ENCODE results near the gene AKT1S1.
A peak's percentile ranks its signal among the peaks of the same experiment; 100 is the strongest.

AKT1S1 gene

DNA sequence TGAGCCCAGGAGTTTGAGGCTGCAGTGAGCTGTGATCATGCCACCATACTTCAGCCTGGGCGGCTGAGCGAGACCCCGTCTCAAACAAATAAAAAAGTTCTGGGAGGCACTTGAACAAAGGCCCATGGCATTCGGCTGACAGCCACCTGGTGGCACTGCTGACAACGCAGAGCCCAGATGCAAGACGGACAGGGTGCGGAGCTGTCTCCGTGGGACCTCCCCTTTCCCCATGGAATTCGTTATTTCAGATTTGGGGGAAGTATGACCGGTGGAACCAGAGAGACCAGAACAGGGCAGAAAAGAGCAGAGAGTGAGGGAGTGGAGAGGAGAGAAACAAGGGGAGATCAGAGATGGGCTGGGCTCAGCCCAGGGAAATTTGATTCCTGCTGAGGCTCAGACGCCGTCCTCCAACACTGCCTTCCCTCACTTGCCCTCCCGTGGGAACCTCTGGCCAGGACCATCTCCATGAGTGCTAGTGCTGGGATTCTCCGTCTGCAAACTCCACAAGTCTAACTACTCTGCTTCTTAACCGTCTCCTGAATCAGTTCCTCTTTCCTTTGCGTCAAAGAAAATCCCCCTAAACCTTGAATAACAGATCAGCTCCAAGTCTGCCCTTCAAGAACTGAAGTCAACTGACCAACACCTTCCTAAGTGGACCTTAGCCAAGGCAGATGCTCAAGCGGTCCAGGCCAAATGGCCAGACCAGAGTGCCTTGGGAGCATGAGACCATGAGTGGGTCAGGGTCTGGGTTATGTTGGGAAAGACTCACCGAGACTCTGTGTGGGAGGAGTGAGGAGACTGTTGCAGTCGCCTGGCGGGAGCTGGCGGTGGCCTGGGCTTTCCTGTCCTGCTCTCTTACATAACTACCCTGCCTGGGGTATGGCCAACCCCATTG lies 39.9 kb upstream of the AKT1S1 start:
- ChIA-PET CTCF (interaction anchor here (0.6 to 1.6 kb wide), 6 partner anchors 11 to 71 kb away, joined by 3 to 6 read pairs (median 4); partner anchors contain the start of gene ATF5), POLR2A (interaction anchor here (1.0 to 3.3 kb wide), 4 partner anchors 10 to 40 kb away, joined by 4 to 25 read pairs (median 12); partner anchors contain the start of genes AKT1S1, ATF5, NUP62 and TBC1D17)
- no peaks in the 10 kb centered on the region; the same call in 1 of the 2 replicates for H3K4me1 ChIP-seq (ENCODE audit: control insufficient read depth, insufficient read depth, low read length)

DNA sequence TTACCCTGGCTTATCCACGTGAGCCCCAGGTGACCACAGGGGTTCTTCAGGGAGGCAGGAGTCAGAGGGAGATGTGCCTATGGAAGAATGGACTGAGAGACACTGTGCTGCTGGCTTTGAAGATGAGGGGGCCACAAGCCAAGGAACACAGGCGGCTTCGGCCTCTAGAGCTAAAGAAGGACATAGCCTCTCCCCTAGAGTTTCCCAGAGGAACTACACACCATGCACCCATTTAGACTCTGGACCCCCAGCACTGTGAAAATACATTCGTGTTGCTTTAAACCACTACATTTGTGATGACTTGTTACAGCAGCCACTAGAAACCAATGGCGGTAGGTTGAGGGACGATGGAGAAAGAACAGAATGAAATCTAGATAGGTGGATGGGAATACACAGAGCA lies 38.1 kb upstream of the AKT1S1 start:
- Histone ChIP-seq H3K9me3 (ENCODE audit: control insufficient read depth, insufficient read depth, low read depth, low read length) (no peaks in the 10 kb centered on the region), H3K4me3 (ENCODE audit: low read depth, low read length) (no peak overlapping the region), H3K4me1 (ENCODE audit: control insufficient read depth, insufficient read depth, low read length) (no peaks in the 10 kb centered on the region), H3K27ac (ENCODE audit: extremely low read depth, low read depth, low read length) (no peak overlapping the region), H3K36me3 (ENCODE audit: control insufficient read depth in 2 of 2, insufficient read depth in 1 of 2, low read length in 2 of 2) (peaks cover 57 to 78% of the 10 kb centered on the region in 2 experiments)
- ChIA-PET POLR2A (interaction anchor here (2.4 kb wide), 1 partner anchor 14 kb away, joined by 16 read pairs; the partner anchor contains the start of genes ATF5 and NUP62), CTCF (interaction anchor here (0.6 to 0.9 kb wide), 3 partner anchors 22 to 150 kb away, joined by 3 to 4 read pairs (median 3); partner anchors contain the start of genes VRK3 and ZNF473)
- no peak for TF ChIP-seq ZNF558 (tag by site-specific recombination; IDR thresholded peaks at IDR 0.05)
- no peak for TF ChIP-seq MEIS1 (CRISPR knock-in tag; IDR thresholded peaks at IDR 0.05; ENCODE audit: borderline replicate concordance)
- no peak for TF ChIP-seq ZNF184 (tag by site-specific recombination; IDR thresholded peaks at IDR 0.05)
- TF ChIP-seq ZNF629 (tag by site-specific recombination; IDR thresholded peaks at IDR 0.05), result no peak
- TF ChIP-seq ZNF473 (tag by site-specific recombination; IDR thresholded peaks at IDR 0.05), result no peak
- no peak for TF ChIP-seq ZSCAN30 (tag by site-specific recombination; IDR thresholded peaks at IDR 0.05)
- TF ChIP-seq ZNF514 (tag by site-specific recombination; IDR thresholded peaks at IDR 0.05), result no peak
- TF ChIP-seq ZNF155 (tag by site-specific recombination; IDR thresholded peaks at IDR 0.05), result no peak
- no peak for TF ChIP-seq KLF8 (tag by site-specific recombination; IDR thresholded peaks at IDR 0.05)
- TF ChIP-seq, protein P1, sequence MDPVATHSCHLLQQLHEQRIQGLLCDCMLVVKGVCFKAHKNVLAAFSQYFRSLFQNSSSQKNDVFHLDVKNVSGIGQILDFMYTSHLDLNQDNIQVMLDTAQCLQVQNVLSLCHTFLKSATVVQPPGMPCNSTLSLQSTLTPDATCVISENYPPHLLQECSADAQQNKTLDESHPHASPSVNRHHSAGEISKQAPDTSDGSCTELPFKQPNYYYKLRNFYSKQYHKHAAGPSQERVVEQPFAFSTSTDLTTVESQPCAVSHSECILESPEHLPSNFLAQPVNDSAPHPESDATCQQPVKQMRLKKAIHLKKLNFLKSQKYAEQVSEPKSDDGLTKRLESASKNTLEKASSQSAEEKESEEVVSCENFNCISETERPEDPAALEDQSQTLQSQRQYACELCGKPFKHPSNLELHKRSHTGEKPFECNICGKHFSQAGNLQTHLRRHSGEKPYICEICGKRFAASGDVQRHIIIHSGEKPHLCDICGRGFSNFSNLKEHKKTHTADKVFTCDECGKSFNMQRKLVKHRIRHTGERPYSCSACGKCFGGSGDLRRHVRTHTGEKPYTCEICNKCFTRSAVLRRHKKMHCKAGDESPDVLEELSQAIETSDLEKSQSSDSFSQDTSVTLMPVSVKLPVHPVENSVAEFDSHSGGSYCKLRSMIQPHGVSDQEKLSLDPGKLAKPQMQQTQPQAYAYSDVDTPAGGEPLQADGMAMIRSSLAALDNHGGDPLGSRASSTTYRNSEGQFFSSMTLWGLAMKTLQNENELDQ (tag by site-specific recombination; IDR thresholded peaks at IDR 0.05; ENCODE audit: low read depth), result no peak
- TF ChIP-seq ZNF548 (tag by site-specific recombination; IDR thresholded peaks at IDR 0.05), result no peak
- no peak for TF ChIP-seq ZNF624 (tag by site-specific recombination; IDR thresholded peaks at IDR 0.05)
- TF ChIP-seq ZNF311 (tag by site-specific recombination; IDR thresholded peaks at IDR 0.05; ENCODE audit: borderline replicate concordance), result no peak
- TF ChIP-seq ZNF510 (tag by site-specific recombination; IDR thresholded peaks at IDR 0.05; ENCODE audit: insufficient replicate concordance), result no peak
- TF ChIP-seq BCL11A (tag by site-specific recombination; IDR thresholded peaks at IDR 0.05; ENCODE audit: low read depth), result no peak

More for the DNA sequence above, 39.9 kb upstream of the AKT1S1 start:
- Histone ChIP-seq H3K9me3 (ENCODE audit: control insufficient read depth, insufficient read depth, low read depth, low read length) (no peaks in the 10 kb centered on the region), H3K36me3 (ENCODE audit: control insufficient read depth in 2 of 2, insufficient read depth in 1 of 2, low read length in 2 of 2) (peaks cover 56 to 82% of the 10 kb centered on the region in 2 experiments; a peak in 2 of 3 replicates), H3K27ac (ENCODE audit: extremely low read depth, low read depth, low read length) (peak overlapping the region; percentile 37; the same call in 1 of the 2 replicates), H3K4me3 (ENCODE audit: low read depth, low read length) (no peak overlapping the region)
- TF ChIP-seq ZBTB17 (tag by site-specific recombination; IDR thresholded peaks at IDR 0.05) (no peak), ZNF747 (tag by site-specific recombination; IDR thresholded peaks at IDR 0.05) (no peak), ZNF2 (tag by site-specific recombination; IDR thresholded peaks at IDR 0.05) (0 out of 2 replicates have a peak, but pooled peaks have one; percentile 34), ZNF521 (tag by site-specific recombination; IDR thresholded peaks at IDR 0.05) (no peak), FEZF1 (tag by site-specific recombination; IDR thresholded peaks at IDR 0.05) (no peak)
- TF ChIP-seq, protein P2, sequence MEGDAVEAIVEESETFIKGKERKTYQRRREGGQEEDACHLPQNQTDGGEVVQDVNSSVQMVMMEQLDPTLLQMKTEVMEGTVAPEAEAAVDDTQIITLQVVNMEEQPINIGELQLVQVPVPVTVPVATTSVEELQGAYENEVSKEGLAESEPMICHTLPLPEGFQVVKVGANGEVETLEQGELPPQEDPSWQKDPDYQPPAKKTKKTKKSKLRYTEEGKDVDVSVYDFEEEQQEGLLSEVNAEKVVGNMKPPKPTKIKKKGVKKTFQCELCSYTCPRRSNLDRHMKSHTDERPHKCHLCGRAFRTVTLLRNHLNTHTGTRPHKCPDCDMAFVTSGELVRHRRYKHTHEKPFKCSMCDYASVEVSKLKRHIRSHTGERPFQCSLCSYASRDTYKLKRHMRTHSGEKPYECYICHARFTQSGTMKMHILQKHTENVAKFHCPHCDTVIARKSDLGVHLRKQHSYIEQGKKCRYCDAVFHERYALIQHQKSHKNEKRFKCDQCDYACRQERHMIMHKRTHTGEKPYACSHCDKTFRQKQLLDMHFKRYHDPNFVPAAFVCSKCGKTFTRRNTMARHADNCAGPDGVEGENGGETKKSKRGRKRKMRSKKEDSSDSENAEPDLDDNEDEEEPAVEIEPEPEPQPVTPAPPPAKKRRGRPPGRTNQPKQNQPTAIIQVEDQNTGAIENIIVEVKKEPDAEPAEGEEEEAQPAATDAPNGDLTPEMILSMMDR (tag by site-specific recombination; IDR thresholded peaks at IDR 0.05), result 0 out of 2 replicates have a peak, but pooled peaks have one; percentile 38
- TF ChIP-seq, protein P3, sequence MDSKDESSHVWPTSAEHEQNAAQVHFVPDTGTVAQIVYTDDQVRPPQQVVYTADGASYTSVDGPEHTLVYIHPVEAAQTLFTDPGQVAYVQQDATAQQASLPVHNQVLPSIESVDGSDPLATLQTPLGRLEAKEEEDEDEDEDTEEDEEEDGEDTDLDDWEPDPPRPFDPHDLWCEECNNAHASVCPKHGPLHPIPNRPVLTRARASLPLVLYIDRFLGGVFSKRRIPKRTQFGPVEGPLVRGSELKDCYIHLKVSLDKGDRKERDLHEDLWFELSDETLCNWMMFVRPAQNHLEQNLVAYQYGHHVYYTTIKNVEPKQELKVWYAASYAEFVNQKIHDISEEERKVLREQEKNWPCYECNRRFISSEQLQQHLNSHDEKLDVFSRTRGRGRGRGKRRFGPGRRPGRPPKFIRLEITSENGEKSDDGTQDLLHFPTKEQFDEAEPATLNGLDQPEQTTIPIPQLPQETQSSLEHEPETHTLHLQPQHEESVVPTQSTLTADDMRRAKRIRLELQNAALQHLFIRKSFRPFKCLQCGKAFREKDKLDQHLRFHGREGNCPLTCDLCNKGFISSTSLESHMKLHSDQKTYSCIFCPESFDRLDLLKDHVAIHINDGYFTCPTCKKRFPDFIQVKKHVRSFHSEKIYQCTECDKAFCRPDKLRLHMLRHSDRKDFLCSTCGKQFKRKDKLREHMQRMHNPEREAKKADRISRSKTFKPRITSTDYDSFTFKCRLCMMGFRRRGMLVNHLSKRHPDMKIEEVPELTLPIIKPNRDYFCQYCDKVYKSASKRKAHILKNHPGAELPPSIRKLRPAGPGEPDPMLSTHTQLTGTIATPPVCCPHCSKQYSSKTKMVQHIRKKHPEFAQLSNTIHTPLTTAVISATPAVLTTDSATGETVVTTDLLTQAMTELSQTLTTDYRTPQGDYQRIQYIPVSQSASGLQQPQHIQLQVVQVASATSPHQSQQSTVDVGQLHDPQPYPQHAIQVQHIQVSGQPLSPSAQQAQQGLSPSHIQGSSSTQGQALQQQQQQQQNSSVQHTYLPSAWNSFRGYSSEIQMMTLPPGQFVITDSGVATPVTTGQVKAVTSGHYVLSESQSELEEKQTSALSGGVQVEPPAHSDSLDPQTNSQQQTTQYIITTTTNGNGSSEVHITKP (tag by site-specific recombination; IDR thresholded peaks at IDR 0.05), result peak; percentile 36; the same call in 1 of the 2 replicates
